IPS-NIHi11 (cell line): ENCODE results near the gene ATG4C.
A peak's percentile ranks its signal among the peaks of the same experiment; 100 is the strongest.
"Not testable (repeated sequence)": the region's sequence is repeated elsewhere in the genome, so short reads cannot be mapped to it uniquely, and the experiment has no call there.

Source experiments
- DNase-seq: peaks from one replicate; pipeline ENCODE4 v3.0.0; 2012; ENCODE audit warnings: mixed read lengths, low spot score

ATG4C gene

GRCh38 chr1:62783736-62784508 lies at the start of gene ATG4C:
ATG4C (plus strand) TSS chr1:62784132; CDS start chr1:62803787, 19,655 bp downstream.
- DNase-seq, result peak; percentile 95

- DNase-seq, result no peak
Measured at GRCh38 chr1:62735491-62736171, 48.3 kb upstream of the ATG4C start.

- not testable (repeated sequence) for DNase-seq
Measured at GRCh38 chr1:62740701-62741100, 43.2 kb upstream of the ATG4C start.

- no peak for DNase-seq
Measured at GRCh38 chr1:62744611-62745577, 39.0 kb upstream of the ATG4C start.

- peak; percentile 23 for DNase-seq
Measured at GRCh38 chr1:62746086-62746808, 37.7 kb upstream of the ATG4C start.

GRCh38 chr1:62746809-62747138 lies 37.2 kb upstream of the ATG4C start:
- no peak for DNase-seq

- no peak for DNase-seq
Measured at GRCh38 chr1:62753031-62753965, 30.6 kb upstream of the ATG4C start.

GRCh38 chr1:62754938-62755337 lies 29.0 kb upstream of the ATG4C start:
- DNase-seq, result not testable (repeated sequence)

- peak; percentile 20 for DNase-seq
Measured at GRCh38 chr1:62756255-62756884, 27.6 kb upstream of the ATG4C start.

GRCh38 chr1:62759232-62759875 lies 24.6 kb upstream of the ATG4C start:
- not testable (repeated sequence) for DNase-seq

- DNase-seq, result not testable (repeated sequence)
Measured at GRCh38 chr1:62760021-62760782, 23.7 kb upstream of the ATG4C start.

GRCh38 chr1:62761223-62761870 lies 22.6 kb upstream of the ATG4C start:
- DNase-seq, result not testable (repeated sequence)

- DNase-seq, result not testable (repeated sequence)
Measured at GRCh38 chr1:62762027-62762426, 21.9 kb upstream of the ATG4C start.

GRCh38 chr1:62765981-62766380 lies 18.0 kb upstream of the ATG4C start:
- no peak for DNase-seq

- DNase-seq, result not testable (repeated sequence)
Measured at GRCh38 chr1:62768551-62768950, 15.4 kb upstream of the ATG4C start.

GRCh38 chr1:62772607-62773295 lies 11.2 kb upstream of the ATG4C start:
- DNase-seq, result no peak

- DNase-seq, result no peak
Measured at GRCh38 chr1:62774006-62774405, 9.9 kb upstream of the ATG4C start.
